GM19043 (cell line): Measurements from ENCODE around the gene FAH.

Source experiments
- ATAC-seq: cut with Tn5 transposase; IDR thresholded peaks from one replicate; pipeline ENCODE4 v1.9.1; 2021; ENCODE audit warnings: low read depth; ENCODE audit not compliant: unreplicated experiment

FAH gene

GRCh38 chr15:80231371-80231770 lies 78.6 kb downstream of the FAH start:
- ATAC-seq: no peak

DNA sequence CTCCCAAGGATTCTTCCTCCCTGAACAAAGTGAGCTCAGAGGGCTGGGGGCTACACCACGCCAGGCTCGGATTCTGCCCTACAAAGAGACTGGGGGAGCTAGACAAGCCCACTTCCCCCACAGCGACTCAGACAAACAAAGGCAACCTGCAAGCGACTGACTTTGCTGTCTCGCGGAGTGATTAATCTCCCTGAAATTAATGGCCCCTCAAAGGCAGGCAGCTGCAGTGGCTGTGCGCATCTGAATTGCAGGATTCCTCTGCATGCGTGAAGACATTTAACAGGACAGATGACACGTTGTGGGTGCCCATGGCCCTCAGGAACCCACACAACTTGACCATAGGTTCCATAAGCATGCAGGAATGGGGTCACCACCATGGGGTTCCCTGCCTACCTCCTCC lies 80.8 kb downstream of the FAH start:
- no peak for ATAC-seq

DNA sequence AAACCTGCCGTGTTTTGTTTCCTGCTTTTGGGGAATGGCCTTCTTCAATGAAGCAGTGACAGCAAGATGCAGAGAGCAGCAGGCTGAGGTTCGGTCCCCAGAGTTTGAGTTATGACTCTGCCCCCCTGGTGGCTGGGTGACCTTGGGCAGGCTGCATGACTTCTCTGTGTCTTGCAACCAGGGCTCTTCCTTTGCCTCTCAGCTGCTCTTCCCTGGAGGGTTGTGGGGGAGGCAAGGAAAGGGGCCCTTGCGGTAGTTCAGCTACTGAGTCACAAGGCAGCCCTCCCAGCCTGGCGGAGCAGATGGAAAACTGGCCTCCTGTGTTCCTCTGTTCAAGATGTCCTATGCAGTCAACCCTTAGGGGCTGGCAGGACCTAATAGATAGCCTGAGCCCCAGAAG lies 82.1 kb downstream of the FAH start:
- ATAC-seq: no peak
